HT1080 (cell line): ENCODE data around the gene PWWP2B. TPM values are rescaled to one million over a fixed set of nuclear protein-coding genes. Genes with fewer than 3 reads are reported as not detected.

Source experiments
- DNase-seq: peaks from one replicate; pipeline ENCODE4 v3.0.0-alpha.2; 2015; ENCODE audit warnings: low read depth
- total RNA-seq: library from RNA; depleted of rRNA; stranded (reverse); fragments of >200 nt; shearing (Covaris generic); gene quantifications from 2 replicates; pipeline ENCODE4 v1.2.3, GENCODE V29; 2014

PWWP2B gene
- total RNA-seq, 1 experiment from 2014 or later = 3.2 TPM

DNA sequence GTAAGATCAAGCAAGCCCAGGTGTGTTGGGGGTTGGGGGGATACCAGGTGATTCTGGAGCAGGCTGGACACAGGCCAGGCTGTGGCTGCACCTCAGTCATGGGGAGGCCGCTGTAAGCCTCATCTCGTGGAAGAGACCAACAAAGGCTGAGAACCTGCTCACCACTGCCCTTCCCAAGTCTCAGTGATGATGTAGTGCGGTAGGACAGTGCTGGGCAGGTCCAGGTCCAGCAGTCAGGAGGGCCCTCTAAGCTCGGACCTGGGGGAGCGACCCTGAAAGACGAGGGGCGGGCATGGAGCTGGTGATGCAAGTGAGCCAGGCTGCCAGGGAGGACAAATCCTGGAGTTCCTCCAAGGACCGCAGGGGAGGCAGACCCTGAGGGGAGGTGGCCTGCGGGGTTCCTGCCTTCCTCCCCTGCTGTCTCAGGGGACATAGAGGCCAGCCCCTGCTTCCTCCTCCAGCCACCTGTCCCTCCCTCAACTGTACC is 3.3 kb upstream of the PWWP2B start:
- DNase-seq = no peak

DNA sequence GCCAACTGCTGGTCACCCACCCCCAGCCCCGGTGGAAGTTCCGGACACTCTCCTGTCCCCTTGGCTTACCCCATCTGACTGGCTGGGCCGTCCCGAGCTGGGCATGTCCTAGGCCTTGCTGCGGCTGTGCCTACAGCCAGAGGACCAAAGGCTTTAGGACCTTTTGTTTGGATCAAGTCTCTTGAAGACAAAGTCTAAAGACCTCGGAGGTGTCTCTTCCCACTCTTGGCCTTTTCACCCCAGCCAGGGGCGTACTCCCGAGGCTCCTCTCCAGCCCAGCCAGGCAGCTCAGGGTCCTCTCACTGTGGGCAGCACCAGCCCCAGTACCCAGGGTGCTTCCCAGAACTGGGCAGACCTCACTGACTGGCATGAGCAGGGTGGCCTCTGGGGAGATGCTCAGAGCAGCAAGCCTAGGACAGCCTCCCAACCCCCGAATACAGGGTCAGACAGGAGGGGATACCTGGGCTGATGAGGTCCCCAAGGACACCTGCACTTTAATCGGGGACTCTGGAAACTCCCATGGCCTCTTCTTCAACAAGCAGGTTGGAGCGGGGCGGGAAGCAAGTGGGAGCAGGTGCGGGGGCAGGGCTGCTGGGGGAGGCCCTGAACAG is 2.7 kb upstream of the PWWP2B start:
- no peak for DNase-seq

- DNase-seq = no peak
Measured at GRCh38 chr10:132394936-132395703, 1.9 kb upstream of the PWWP2B start.

- DNase-seq = no peak
Measured at GRCh38 chr10:132395704-132396493, 1.1 kb upstream of the PWWP2B start.

GRCh38 chr10:132396494-132397035 is 435 bp upstream of the PWWP2B start:
- no peak for DNase-seq

- peak; percentile 21 for DNase-seq
Measured at GRCh38 chr10:132397671-132398565, 918 bp downstream of the PWWP2B start.

DNA sequence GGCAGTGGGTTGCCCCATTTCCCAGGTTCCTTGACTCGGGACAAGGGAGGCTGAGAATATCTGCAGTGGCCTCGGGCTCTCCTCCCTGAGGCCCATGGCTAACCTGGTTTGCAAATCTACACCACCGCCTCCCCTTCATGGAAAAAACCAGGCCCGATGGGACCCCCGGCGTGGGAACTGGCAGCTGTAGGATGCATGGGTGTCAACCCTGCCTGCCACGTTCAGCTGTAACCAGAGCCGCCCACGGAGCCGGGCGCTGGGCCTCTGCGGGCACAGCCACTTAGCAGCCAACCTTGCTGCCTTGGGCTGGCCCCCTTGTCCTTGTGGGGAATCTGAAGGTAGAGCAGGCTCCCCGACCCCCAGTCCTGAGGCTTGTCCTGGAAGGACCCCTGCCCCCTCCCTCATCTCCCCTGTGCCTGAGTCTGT is 1.6 kb downstream of the PWWP2B start:
- DNase-seq = no peak

DNA sequence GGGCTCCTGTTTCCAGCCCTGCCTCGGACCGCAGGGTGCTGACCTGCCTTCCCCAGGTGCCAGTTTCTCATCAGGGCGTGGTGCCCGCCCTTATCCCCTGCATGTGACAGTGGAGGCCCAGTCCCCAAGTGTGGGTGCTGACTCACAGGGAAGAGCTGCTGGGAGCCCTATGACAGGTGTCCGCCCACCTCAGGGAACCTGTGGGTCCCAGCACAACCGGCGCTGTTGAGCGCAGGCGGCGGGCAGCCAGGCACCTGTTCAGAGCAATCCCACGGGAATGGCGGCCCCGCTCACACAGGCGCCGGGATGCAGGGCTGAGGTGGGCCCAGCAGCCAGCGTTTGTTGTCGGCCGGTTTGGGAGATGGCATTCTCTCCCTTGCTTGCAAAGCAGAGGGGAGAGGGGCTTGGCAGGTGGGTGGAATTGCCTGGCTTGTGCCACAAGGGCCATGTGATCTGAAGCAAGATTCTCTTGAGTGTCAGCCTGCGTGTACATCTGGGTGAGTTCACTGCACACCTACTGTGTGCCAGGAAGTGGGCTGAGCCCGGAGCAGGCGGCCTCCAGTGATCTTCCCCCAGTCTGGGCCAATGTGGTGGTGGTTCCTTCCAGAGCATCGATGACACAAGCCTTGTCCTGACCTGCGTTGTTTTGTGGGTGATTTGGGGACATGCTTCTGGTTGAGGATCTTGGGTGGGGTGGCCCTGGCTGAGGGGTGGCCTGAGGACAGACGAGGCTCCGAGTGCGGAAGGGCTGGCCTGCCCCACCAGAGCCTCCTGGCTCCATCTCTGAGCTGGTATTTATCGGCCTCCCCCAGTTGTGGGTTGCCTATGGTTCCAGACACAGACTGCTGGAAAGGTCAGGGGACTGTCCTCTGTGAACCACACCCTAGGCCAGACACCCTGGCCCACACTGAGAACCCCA is 2.4 kb downstream of the PWWP2B start:
- DNase-seq = no peak

DNA sequence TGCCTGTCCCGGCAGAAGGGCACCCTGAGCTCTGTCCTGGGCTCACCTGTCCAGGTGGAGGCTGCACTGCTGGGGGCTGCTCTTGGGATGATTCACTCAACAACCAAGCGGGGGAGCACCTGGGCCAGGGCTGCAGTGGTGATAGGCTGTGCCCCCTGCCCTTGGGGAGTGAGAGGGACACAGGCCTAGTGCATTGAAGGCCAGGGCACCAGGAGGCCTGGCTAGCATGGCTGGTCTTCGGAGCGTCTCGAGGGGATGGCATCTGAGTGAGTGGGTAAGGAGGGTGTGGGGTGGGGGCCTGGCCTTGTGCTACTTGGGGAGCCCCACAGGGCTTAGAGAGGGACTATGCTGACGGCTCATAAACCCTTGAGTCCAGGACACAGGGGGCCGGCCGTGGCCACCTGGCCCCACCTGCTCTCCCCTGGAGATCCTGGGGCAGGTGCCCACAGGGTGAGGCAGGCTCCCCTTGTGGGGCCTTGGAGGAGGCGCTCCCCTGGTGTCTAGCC is 3.1 kb downstream of the PWWP2B start:
- DNase-seq = no peak

- no peak for DNase-seq
Measured at GRCh38 chr10:132400547-132401151, 3.6 kb downstream of the PWWP2B start.

- no peak for DNase-seq
Measured at GRCh38 chr10:132401401-132402118, 4.6 kb downstream of the PWWP2B start.

DNA sequence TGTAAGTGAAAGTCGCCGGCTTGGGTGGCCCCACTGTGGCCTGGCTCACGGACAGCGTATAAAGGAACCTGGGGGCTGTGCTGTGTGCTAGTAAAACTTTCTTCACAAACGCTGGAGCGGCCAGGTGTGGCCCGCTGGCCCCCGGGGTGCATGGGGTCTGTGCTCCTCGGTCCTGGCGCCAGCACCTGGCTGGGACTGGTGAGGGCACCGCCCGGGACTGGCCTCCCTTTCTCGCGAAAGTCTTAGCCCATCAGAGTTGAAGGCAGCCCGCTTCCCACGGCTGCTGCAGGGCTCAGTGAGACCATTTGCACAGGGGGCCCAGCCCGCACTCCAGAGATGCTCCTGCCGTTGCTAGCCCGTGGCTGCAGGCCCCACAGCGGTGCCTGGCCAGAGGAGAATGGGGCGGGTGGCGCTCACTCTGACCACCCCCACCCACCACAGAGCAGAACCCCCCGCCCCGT is 5.8 kb downstream of the PWWP2B start:
- DNase-seq = no peak

GRCh38 chr10:132403511-132404168 is 6.6 kb downstream of the PWWP2B start:
- no peak for DNase-seq

- no peak for DNase-seq
Measured at GRCh38 chr10:132404169-132404880, 7.3 kb downstream of the PWWP2B start.

GRCh38 chr10:132404911-132405462 is 8.0 kb downstream of the PWWP2B start:
- DNase-seq = no peak

DNA sequence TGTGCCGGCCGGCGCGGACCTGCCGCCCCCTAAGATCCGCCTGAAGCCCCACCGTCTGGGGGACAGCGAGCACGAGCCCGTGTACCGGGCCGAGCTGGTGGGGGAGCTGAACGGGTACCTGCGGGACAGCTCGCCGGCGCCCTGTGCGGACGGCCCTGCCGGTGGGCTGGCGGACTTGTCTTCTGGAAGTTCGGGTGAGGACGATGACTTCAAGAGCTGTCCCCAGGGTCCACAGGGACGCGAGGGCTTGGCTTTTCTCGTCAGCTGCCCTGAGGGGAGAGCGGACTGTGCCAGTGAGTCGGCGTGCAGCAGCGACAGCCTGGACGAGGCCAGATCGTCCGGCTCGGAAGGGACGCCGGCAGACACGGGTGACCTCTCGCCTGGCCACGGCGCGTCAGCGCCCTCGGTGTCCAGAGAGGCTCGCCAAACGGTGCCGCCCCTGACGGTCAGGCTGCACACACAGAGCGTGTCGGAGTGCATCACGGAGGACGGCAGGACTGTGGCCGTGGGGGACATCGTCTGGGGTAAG is 8.5 kb downstream of the PWWP2B start:
- no peak for DNase-seq
